GM12878 (cell line): ENCODE results near the gene ABHD2. TPM values are rescaled to one million over a fixed set of nuclear protein-coding genes. Genes with fewer than 3 reads are reported as not detected.

Experiments
- ATAC-seq: fragments of 200-7000 bp; cut with Tn5 transposase; 3 replicates; pipeline ENCODE4 v1.9.1; 2020; ENCODE audit warnings: mild to moderate bottlenecking, moderate library complexity
- BruUV-seq: library from RNA; stranded (reverse); fragments of 400-500 nt; replicated peaks from 2 replicates; lab custom pipeline; 2021; lab: Mats Ljungman, UMichigan
- CTCF ChIA-PET: fragments of 300-600 bp; sonication (Branson Sonifier 250); formaldehyde crosslinking; extraction: SDS; loops from one replicate; lab custom pipeline; 2021; ENCODE audit warnings: inconsistent platforms; lab: Yijun Ruan, JAX
- POLR2A ChIA-PET: fragments of 350-600 bp; formaldehyde crosslinking; extraction: SDS; loops from one replicate; lab custom pipeline; 2021; ENCODE audit warnings: inconsistent platforms; lab: Charles Lee
- RAD21 ChIA-PET: fragments of 300-600 bp; sonication (Branson Sonifier 250); formaldehyde crosslinking; loops from one replicate; lab custom pipeline; 2023; ENCODE audit warnings: antibody characterized with exemption; ENCODE audit not compliant: unreplicated experiment; lab: Charles Lee
- SMC1A ChIA-PET: fragments of 300-600 bp; sonication (Branson Sonifier 250); formaldehyde crosslinking; loops from one replicate; lab custom pipeline; 2023; ENCODE audit not compliant: unreplicated experiment, uncharacterized antibody; lab: Charles Lee
- DNase-seq: peaks from one replicate; pipeline ENCODE4 v3.0.0-alpha.2; 2011; ENCODE audit warnings: low read depth, low spot score
- FAIRE-seq: peaks from 3 replicates; lab custom pipeline; 2011; peaks lifted over from hg19 to GRCh38; lab: Jason Lieb, UNC
- H2AFZ ChIP-seq: 2 replicates; pipeline ENCODE4 v1.6.0; 2011; ENCODE audit warnings: low read depth, low read length, control low read depth; ENCODE audit not compliant: control insufficient read depth
- H3K27ac ChIP-seq: 2 replicates; pipeline ENCODE4 v1.5.1; 2011; ENCODE audit warnings: control low read depth; ENCODE audit not compliant: control insufficient read depth, insufficient read depth
- H3K27me3 ChIP-seq, 2 experiments: replicated peaks in 1 of 2; 2 replicates each; pipeline versions ENCODE4 v1.6.0 to v1.6.1; 2011; ENCODE audit warnings: low read length in 1 of 2; ENCODE audit not compliant: control insufficient read depth in 2 of 2, insufficient read depth in 2 of 2
- H3K36me3 ChIP-seq, 2 experiments: 2 replicates each; pipeline ENCODE4 v1.5.1; 2011; ENCODE audit warnings: low read length in 1 of 2; ENCODE audit not compliant: control insufficient read depth in 2 of 2, insufficient read depth in 2 of 2
- H3K4me1 ChIP-seq: 2 replicates; pipeline ENCODE4 v1.6.1; 2011; ENCODE audit warnings: mild to moderate bottlenecking, low read length, moderate library complexity, mixed read lengths; ENCODE audit not compliant: control insufficient read depth, insufficient read depth
- H3K4me2 ChIP-seq: 2 replicates; pipeline ENCODE4 v1.6.0; 2011; ENCODE audit warnings: control low read depth; ENCODE audit not compliant: control insufficient read depth, insufficient read depth
- H3K4me3 ChIP-seq: fragments of 200-600 bp; sonication (generic); 2 replicates; pipeline ENCODE4 v1.5.1; 2016
- H3K79me2 ChIP-seq: 2 replicates; pipeline ENCODE4 v1.6.0; 2011; ENCODE audit warnings: low read length; ENCODE audit not compliant: control insufficient read depth, insufficient read depth
- H3K9ac ChIP-seq: 2 replicates; pipeline ENCODE4 v1.8.0; 2011; ENCODE audit warnings: low read length, control low read depth, mixed read lengths; ENCODE audit not compliant: control insufficient read depth, insufficient read depth
- H3K9me3 ChIP-seq: replicated peaks from 3 replicates; pipeline ENCODE4 v1.5.1; 2011; ENCODE audit warnings: mild to moderate bottlenecking, low read length; ENCODE audit not compliant: control insufficient read depth, insufficient read depth
- H4K20me1 ChIP-seq: 2 replicates; pipeline ENCODE4 v1.6.0; 2011; ENCODE audit not compliant: control insufficient read depth, insufficient read depth
- E2F8 ChIP-seq: fragments of 450-650 bp; IDR thresholded peaks from 2 replicates; pipeline ENCODE4 v1.6.1; 2018; ENCODE audit warnings: mild to moderate bottlenecking, low read depth, moderate library complexity; ENCODE audit not compliant: partially characterized antibody
- EED ChIP-seq: sonication (generic); IDR thresholded peaks from 2 replicates; pipeline ENCODE4 v1.6.1; 2016; ENCODE audit warnings: antibody characterized with exemption, low read depth
- JUNB ChIP-seq: IDR thresholded peaks from 2 replicates; pipeline ENCODE4 v1.6.1; 2016; ENCODE audit warnings: antibody characterized with exemption, mild to moderate bottlenecking
- KDM1A ChIP-seq: fragments of 200-600 bp; sonication (generic); IDR thresholded peaks from 2 replicates; pipeline ENCODE4 v1.6.1; 2016; ENCODE audit warnings: borderline replicate concordance
- MEF2B ChIP-seq: fragments of 450-650 bp; IDR thresholded peaks from 2 replicates; pipeline ENCODE4 v1.6.1; 2018; ENCODE audit warnings: mild to moderate bottlenecking, moderate library complexity; ENCODE audit not compliant: partially characterized antibody, poor library complexity, severe bottlenecking
- MXI1 ChIP-seq: fragments of 150-350 bp; IDR thresholded peaks from 2 replicates; pipeline ENCODE4 v1.6.1; 2011; ENCODE audit warnings: low read depth, mild to moderate bottlenecking, inconsistent platforms, low read length, improper control_type of control experiment
- POLR2AphosphoS2 ChIP-seq: IDR thresholded peaks from 2 replicates; pipeline ENCODE4 v1.6.1; 2011; ENCODE audit warnings: low read depth, mild to moderate bottlenecking, low read length, improper control_type of control experiment, moderate library complexity
- POU2F2 ChIP-seq: IDR thresholded peaks from 3 replicates; pipeline ENCODE4 v1.6.1; 2011; ENCODE audit warnings: low read depth, mild to moderate bottlenecking, low read length, borderline replicate concordance
- SREBF1 ChIP-seq: IDR thresholded peaks from 2 replicates; pipeline ENCODE4 v1.6.1; 2012; ENCODE audit warnings: mild to moderate bottlenecking, low read length
- SRF ChIP-seq, 2 experiments: IDR thresholded peaks; 2 replicates each; pipeline ENCODE4 v1.6.1; 2011; ENCODE audit warnings: low read depth in 2 of 2, low read length in 2 of 2, mild to moderate bottlenecking in 1 of 2, moderate library complexity in 1 of 2
- ZZZ3 ChIP-seq: IDR thresholded peaks from 2 replicates; pipeline ENCODE4 v1.6.1; 2011; ENCODE audit warnings: low read depth; ENCODE audit not compliant: control insufficient read depth, insufficient read length
- WGBS: methylation state at CpG from one replicate; pipeline ENCODE4 v1.1.6; 2016; ENCODE audit warnings: low lambda C conversion rate; ENCODE audit not compliant: insufficient replicate concordance, insufficient coverage; ENCODE audit errors: missing lambda C conversion rate; 5-methylcytosine and 5-hydroxymethylcytosine counted together
- in situ Hi-C: fragments of 300-500 bp; cut with MboI; formaldehyde crosslinking; loops from 9 replicates; pipeline ENCODE4 v1.14.3; 2018; ENCODE audit warnings: mixed read lengths
- intact Hi-C: fragments of 100-400 bp; cut with micrococcal nuclease; formaldehyde crosslinking; loops from one replicate; pipeline ENCODE4 v1.14.2; 2022; ENCODE audit not compliant: unreplicated experiment
- polyA plus RNA-seq, 11 experiments: library from polyadenylated mRNA; depleted of rRNA in 4 of 11; unstranded in 6 of 11; stranded (reverse) in 5 of 11; fragments of >200 nt; fragmentation: Nextera tagmentation in 4 of 11; fragmentation: Illumina TruSeq in 1 of 11; extraction: Ambion mirVana in 4 of 11; extraction: Trizol in 1 of 11; gene quantifications; 1 replicate in 1 of 11; 2 replicates in 10 of 11; pipeline versions ENCODE4 v1.2.1 to v1.2.3, GENCODE V29; 2011 to 2016; ENCODE audit warnings: inconsistent platforms in 2 of 11, missing spikeins in 2 of 11, low read depth in 1 of 11
- total RNA-seq, 4 experiments: library from RNA; depleted of rRNA in 3 of 4; stranded (reverse); fragments of >200 nt in 3 of 4; fragmentation: Illumina TruSeq in 1 of 4; extraction: Trizol in 1 of 4; gene quantifications; 2 replicates each; pipeline versions ENCODE4 v1.2.1 to v1.2.3, GENCODE V29; 2013 to 2021

Gene ABHD2
- total and polyA plus RNA-seq, 10 of the 15 experiments (the other 5 are each of a cell fraction or from before 2014, with no cell fraction given), result 1.2 to 33.6 (median 20.4) TPM

GRCh38 chr15:89215627-89216026 lies 127.4 kb downstream of the ABHD2 start:
- no peak overlapping the region for H3K27ac ChIP-seq
- BruUV-seq, result no TSS peak
- ATAC-seq (peak; percentile 55), FAIRE-seq (no peak)
- no peaks in the 10 kb centered on the region; the same call in 1 of the 2 replicates for H3K4me1 ChIP-seq
- H2AFZ ChIP-seq, result no peak overlapping the region
- no peaks in the 10 kb centered on the region for H3K9me3 ChIP-seq
- WGBS, result 0% methylated on average over 2 of the region's 2 CpGs
- H3K27me3 ChIP-seq, result no peaks in the 10 kb centered on the region
- H3K9ac ChIP-seq, result no peak overlapping the region
- no peaks in the 10 kb centered on the region for H3K79me2 ChIP-seq
- TF ChIP-seq E2F8 (no peak), MXI1 (no peak), SREBF1 (no peak), SRF (IDR thresholded peaks at IDR 0.05; ENCODE audit: low read depth in 2 of 2, low read length in 2 of 2) (no peak), JUNB (no peak), KDM1A (no peak), ZZZ3 (no peak), POU2F2 (no peak), MEF2B (no peak), POLR2AphosphoS2 (no peak), EED (no peak)
- TF ChIP-seq, all 136 proteins: peak for 0
- intact Hi-C loops (no loop called here), in situ Hi-C loops (no loop called here)
- Histone ChIP-seq H3K4me2 (no peak overlapping the region), H4K20me1 (no peaks in the 10 kb centered on the region), H3K36me3 (no peaks in the 10 kb centered on the region), H3K4me3 (no peak overlapping the region)
- SMC1A ChIA-PET, result interaction anchor here (0.6 to 1.3 kb wide), 2 partner anchors 9 to 10 kb away, joined by 3 to 4 read pairs; no protein-coding TSS in a partner anchor
- CTCF ChIA-PET, result interaction anchor here (0.9 to 1.6 kb wide), 5 partner anchors 9 to 158 kb away, joined by 3 to 9 read pairs (median 4); no protein-coding TSS in a partner anchor
- POLR2A ChIA-PET, result interaction anchor here (1.0 kb wide), 1 partner anchor 24 kb away, joined by 3 read pairs; no protein-coding TSS in a partner anchor
- RAD21 ChIA-PET, result interaction anchor here (1.2 kb wide), 1 partner anchor 9 kb away, joined by 3 read pairs; no protein-coding TSS in a partner anchor
- no peak for DNase-seq
